Pancreas (tissue), 10 donors: ENCODE results near the gene AGBL4. TPM values are rescaled to one million over a fixed set of nuclear protein-coding genes. Genes with fewer than 3 reads are reported as not detected.
"Not testable (repeated sequence)": the region's sequence is repeated elsewhere in the genome, so short reads cannot be mapped to it uniquely, and the experiment has no call there.

Source experiments
- ATAC-seq, 4 donors: fragments of 200-7000 bp; cut with Tn5 transposase; one replicate each; pipeline versions ENCODE4 v1.8.0 to v1.9.1; 2020; ENCODE audit warnings: mild to moderate bottlenecking in 4 of 4, moderate library complexity in 4 of 4
- DNase-seq, 6 donors: peaks; one replicate each; pipeline ENCODE4 v3.0.0-alpha.2; 2020
- FAIRE-seq: peaks from 2 replicates; lab custom pipeline; 2012; peaks lifted over from hg19 to GRCh38; lab: Jason Lieb, UNC
- H3K27ac ChIP-seq, 4 donors: fragments of 200-600 bp; sonication (generic); 1 replicate in 3 of 4; 2 replicates in 1 of 4; pipeline versions ENCODE4 v1.5.0 to v1.8.0; 2020
- H3K27me3 ChIP-seq, 4 donors: fragments of 200-600 bp; one replicate each; pipeline ENCODE4 v1.8.0; 2021
- H3K36me3 ChIP-seq, 3 donors: fragments of 200-600 bp; sonication (generic) in 1 of 3; one replicate each; pipeline versions ENCODE4 v1.5.0 to v1.8.0; 2020 to 2021
- H3K4me1 ChIP-seq, 3 donors: fragments of 200-600 bp; one replicate each; pipeline ENCODE4 v1.8.0; 2021
- H3K4me3 ChIP-seq, 4 donors: fragments of 200-600 bp; sonication (generic) in 2 of 4; one replicate each; pipeline versions ENCODE4 v1.5.0 to v1.8.0; 2020 to 2021
- H3K9me3 ChIP-seq, 4 donors: fragments of 200-600 bp; one replicate each; pipeline ENCODE4 v1.8.0; 2021
- CTCF ChIP-seq, 4 donors: fragments of 200-600 bp; sonication (generic) in 3 of 4; IDR thresholded peaks; one replicate each; pipeline versions ENCODE4 v1.5.0 to v1.8.0; 2021; ENCODE audit warnings: antibody characterized with exemption in 4 of 4
- WGBS, 2 donors: extraction: QIAGEN DNeasy Blood & Tissue Kit; methylation state at CpG; one replicate each; pipeline ENCODE4 v1.1.7; 2013; 5-methylcytosine and 5-hydroxymethylcytosine counted together
- intact Hi-C, 3 donors: fragments of 100-400 bp; cut with DNase I; formaldehyde crosslinking; loops; one replicate each; pipeline versions ENCODE4 v1.11.1 to v1.14.2; 2022
- polyA plus RNA-seq, 2 donors: library from polyadenylated mRNA; stranded (reverse); fragments of 200-250 nt; gene quantifications; one replicate each; pipeline ENCODE4 v1.2.3, GENCODE V29; 2013
- total RNA-seq, 6 donors: library from RNA; stranded (reverse); fragmentation: NEBNext Ultra II Directional in 4 of 6; extraction: Animal tissue kit (Norgen Biotek cat#: 25700) in 4 of 6; gene quantifications; one replicate each; pipeline versions ENCODE4 v1.2.1 to v1.2.4, GENCODE V29; 2021 to 2023
- donor health status: healthy with polysubstance abuse.
- donor health status: DM: no; HTN: no; CAD: no; lungs with moderate emphysema.
- donor health status: DM: no; HTN: no; CAD: no.
- donor health status: control.
- donor health status: control.
- donor health status: Bipolar disorder and iron deficiency.
- donor health status: DM: yes; HTN: yes; CAD: no.
- donor health status: DM: no; HTN: no; CAD: no.
- donor health status: DM: no; HTN: no; CAD: no.
- donor health status: DM: yes; HTN: yes; CAD: no.

The AGBL4 gene
- total and polyA plus RNA-seq, 8 donors = 0.15 to 1.2 (median 0.59) TPM

GRCh38 chr1:49028396-49028795, 995.4 kb downstream of the AGBL4 start:
- Histone ChIP-seq H3K4me3 (no peak overlapping the region), H3K27me3 (no peaks in the 10 kb centered on the region), H3K36me3 (no peaks in the 10 kb centered on the region), H3K9me3 (no peaks in the 10 kb centered on the region), H3K4me1 (no peaks in the 10 kb centered on the region), H3K27ac (no peak overlapping the region)
- FAIRE-seq (no peak), DNase-seq (no peak), ATAC-seq (no peak)
- 52 to 65% methylated on average over 1 of the region's 1 CpG for WGBS, 2 donors
- intact Hi-C loops = no loop called here
- TF ChIP-seq CTCF (IDR thresholded peaks at IDR 0.05) = no peak

- no peak for TF ChIP-seq CTCF (IDR thresholded peaks at IDR 0.05)
- Histone ChIP-seq H3K27ac (no peak overlapping the region), H3K27me3 (no peaks in the 10 kb centered on the region), H3K36me3 (no peaks in the 10 kb centered on the region), H3K4me3 (no peak overlapping the region), H3K9me3 (no peaks in the 10 kb centered on the region), H3K4me1 (no peaks in the 10 kb centered on the region)
- no peak for FAIRE-seq
- 59 to 65% methylated on average over 1 of the region's 1 CpG for WGBS, 2 donors
- intact Hi-C loops = no loop called here
- ATAC-seq = no peak
- DNase-seq = no peak
Observed at GRCh38 chr1:49026230-49026811, 997.4 kb downstream of the AGBL4 start.

- no peak for ATAC-seq
- no peak for DNase-seq
- intact Hi-C loops = no loop called here
- Histone ChIP-seq H3K9me3 (no peaks in the 10 kb centered on the region), H3K4me3 (no peak overlapping the region), H3K36me3 (no peaks in the 10 kb centered on the region), H3K27ac (no peak overlapping the region), H3K27me3 (no peaks in the 10 kb centered on the region), H3K4me1 (no peaks in the 10 kb centered on the region)
- 71 to 75% methylated on average over 5 of the region's 5 CpGs for WGBS, 2 donors
- no peak for TF ChIP-seq CTCF (IDR thresholded peaks at IDR 0.05)
- no peak for FAIRE-seq
Observed at GRCh38 chr1:49016030-49016977, 1007.5 kb downstream of the AGBL4 start.

GRCh38 chr1:49013079-49013478, 1010.7 kb downstream of the AGBL4 start:
- intact Hi-C loops = no loop called here
- Histone ChIP-seq H3K27ac (no peak overlapping the region), H3K9me3 (no peaks in the 10 kb centered on the region), H3K4me3 (no peak overlapping the region), H3K36me3 (no peaks in the 10 kb centered on the region), H3K27me3 (no peaks in the 10 kb centered on the region), H3K4me1 (no peaks in the 10 kb centered on the region)
- no peak for FAIRE-seq
- no peak for TF ChIP-seq CTCF (IDR thresholded peaks at IDR 0.05)
- DNase-seq = no peak
- ATAC-seq = no peak

- ATAC-seq, intact Hi-C loops, H3K27ac ChIP-seq, DNase-seq, H3K4me3 ChIP-seq, FAIRE-seq, H3K4me1 ChIP-seq, H3K27me3 ChIP-seq, H3K36me3 ChIP-seq, H3K9me3 ChIP-seq: not testable (repeated sequence)
- WGBS, 2 donors = 83 to 86% methylated on average over 8 to 10 of the region's 10 CpGs
Observed at GRCh38 chr1:49002981-49003380, 1020.8 kb downstream of the AGBL4 start.
